A549 (cell line): ENCODE data around the gene IGF1R. TPM values are rescaled to one million over a fixed set of nuclear protein-coding genes. Genes with fewer than 3 reads are reported as not detected.
A peak's percentile ranks its signal among the peaks of the same experiment; 100 is the strongest.

Source experiments
- ATAC-seq, 2 experiments: fragments of 200-7000 bp in 1 of 2; fragments of >200 bp in 1 of 2; cut with Nextera tagmentation in 1 of 2; cut with Tn5 transposase in 1 of 2; 3 replicates each; pipeline versions ENCODE4 v1.8.0 to v1.9.1; 2018 to 2020; ENCODE audit warnings: mild to moderate bottlenecking in 1 of 2, moderate library complexity in 1 of 2
- CTCF ChIA-PET: fragments of 300-600 bp; sonication (Branson Sonifier 250); formaldehyde crosslinking; extraction: SDS; loops from one replicate; lab custom pipeline; 2021; ENCODE audit warnings: antibody characterized with exemption, inconsistent platforms; lab: Yijun Ruan, JAX
- POLR2A ChIA-PET: fragments of 350-600 bp; formaldehyde crosslinking; extraction: SDS; loops from one replicate; lab custom pipeline; 2021; ENCODE audit warnings: antibody characterized with exemption, inconsistent platforms; lab: Yijun Ruan, JAX
- DNase-seq, 2 experiments: peaks; one replicate each; pipeline versions ENCODE4 v3.0.0 to v3.0.0-alpha.2; 2011 to 2016; ENCODE audit warnings: low read depth in 1 of 2, low spot score in 1 of 2
- FAIRE-seq: peaks from 2 replicates; lab custom pipeline; 2011; peaks lifted over from hg19 to GRCh38; lab: Jason Lieb, UNC
- H3K27ac ChIP-seq, 2 experiments: fragments of >200 bp; sonication (Bioruptor Twin); formaldehyde crosslinking; 3 replicates each; pipeline ENCODE4 v1.5.1; 2016 to 2017
- H3K4me1 ChIP-seq: fragments of >200 bp; sonication (Bioruptor Twin); formaldehyde crosslinking; 3 replicates; pipeline ENCODE4 v1.6.1; 2016
- H3K4me2 ChIP-seq: fragments of >200 bp; sonication (Bioruptor Twin); formaldehyde crosslinking; 3 replicates; pipeline ENCODE4 v1.6.1; 2016
- H3K4me3 ChIP-seq: fragments of >200 bp; sonication (Bioruptor Twin); formaldehyde crosslinking; 3 replicates; pipeline ENCODE4 v1.5.1; 2016
- H3K9me3 ChIP-seq: fragments of >200 bp; sonication (Bioruptor Twin); formaldehyde crosslinking; 3 replicates; pipeline ENCODE4 v1.6.1; 2016
- CHD2 ChIP-seq: fragments of 150-350 bp; IDR thresholded peaks from 2 replicates; pipeline ENCODE4 v1.6.1; 2014; ENCODE audit warnings: low read length; ENCODE audit not compliant: partially characterized antibody
- CHD4 ChIP-seq: fragments of 200-600 bp; sonication (generic); IDR thresholded peaks from 2 replicates; pipeline ENCODE4 v1.6.1; 2016; ENCODE audit warnings: antibody characterized with exemption, mild to moderate bottlenecking, borderline replicate concordance
- EHMT2 ChIP-seq: fragments of 200-600 bp; sonication (generic); IDR thresholded peaks from 2 replicates; pipeline ENCODE4 v1.6.1; 2016; ENCODE audit warnings: antibody characterized with exemption, low read depth, mild to moderate bottlenecking, moderate library complexity
- FOSB ChIP-seq: fragments of 250-450 bp; sonication (Bioruptor Pico); IDR thresholded peaks from 2 replicates; pipeline ENCODE4 v1.5.0; 2020; ENCODE audit warnings: mild to moderate bottlenecking, moderate library complexity
- GATA3 ChIP-seq: IDR thresholded peaks from 2 replicates; pipeline ENCODE4 v1.6.1; 2012; ENCODE audit warnings: borderline replicate concordance
- HEYL ChIP-seq: fragments of 250-450 bp; sonication (Bioruptor Pico); IDR thresholded peaks from 2 replicates; pipeline ENCODE4 v1.8.0; 2021; ENCODE audit warnings: mild to moderate bottlenecking, moderate library complexity
- MAFK ChIP-seq: fragments of 450-650 bp; IDR thresholded peaks from 2 replicates; pipeline ENCODE4 v1.6.1; 2014; ENCODE audit not compliant: partially characterized antibody
- MAX ChIP-seq: IDR thresholded peaks from 2 replicates; pipeline ENCODE4 v1.6.1; 2012
- NR3C1 ChIP-seq: fragments of >200 bp; sonication (Bioruptor Twin); formaldehyde crosslinking; IDR thresholded peaks from 3 replicates; pipeline ENCODE4 v1.6.1; 2017
- PHF8 ChIP-seq: fragments of 200-600 bp; sonication (generic); IDR thresholded peaks from 2 replicates; pipeline ENCODE4 v1.6.1; 2016; ENCODE audit warnings: low read depth, mild to moderate bottlenecking, antibody characterized with exemption, moderate library complexity, borderline replicate concordance
- RAD21 ChIP-seq, 2 experiments: fragments of >200 bp in 1 of 2; sonication (Bioruptor Twin) in 1 of 2; formaldehyde crosslinking in 1 of 2; IDR thresholded peaks in 1 of 2; conservative IDR thresholded peaks in 1 of 2; 2 replicates in 1 of 2; 3 replicates in 1 of 2; pipeline ENCODE4 v1.6.1; 2012 to 2018; ENCODE audit warnings: inconsistent platforms in 1 of 2
- SMC3 ChIP-seq: fragments of >200 bp; sonication (Bioruptor Twin); formaldehyde crosslinking; IDR thresholded peaks from 3 replicates; pipeline ENCODE4 v1.6.1; 2018; ENCODE audit warnings: inconsistent platforms
- ZFP36 ChIP-seq: fragments of 450-650 bp; IDR thresholded peaks from 2 replicates; pipeline ENCODE4 v1.6.1; 2014; ENCODE audit warnings: borderline replicate concordance; ENCODE audit not compliant: partially characterized antibody
- WGBS: methylation state at CpG from one replicate; pipeline ENCODE4 v1.1.6; 2017; ENCODE audit errors: missing lambda C conversion rate; 5-methylcytosine and 5-hydroxymethylcytosine counted together
- polyA plus RNA-seq, 4 experiments: library from polyadenylated mRNA; depleted of rRNA in 3 of 4; stranded (reverse); fragments of >200 nt; fragmentation: RNase III in 1 of 4; extraction: RNeasy Plus Mini Kit Qiagen cat#74134 plus additional on column Dnase treatment in 1 of 4; gene quantifications; 2 replicates in 3 of 4; 3 replicates in 1 of 4; pipeline ENCODE4 v1.2.3, GENCODE V29; 2011 to 2017
- TF ChIP-seq, protein P1 (sequence below): fragments of >200 bp; sonication (Bioruptor Twin); formaldehyde crosslinking; IDR thresholded peaks from 3 replicates; pipeline ENCODE4 v1.5.1; 2016
- TF ChIP-seq, protein P2 (sequence below): fragments of 200-600 bp; sonication (generic); IDR thresholded peaks from 2 replicates; pipeline ENCODE4 v1.6.1; 2016; ENCODE audit warnings: antibody characterized with exemption, mild to moderate bottlenecking, moderate library complexity

The IGF1R gene
- polyA plus RNA-seq, 2 of the 4 experiments (the other 2 are of a cell fraction): 42.6 to 69.5 TPM

DNA sequence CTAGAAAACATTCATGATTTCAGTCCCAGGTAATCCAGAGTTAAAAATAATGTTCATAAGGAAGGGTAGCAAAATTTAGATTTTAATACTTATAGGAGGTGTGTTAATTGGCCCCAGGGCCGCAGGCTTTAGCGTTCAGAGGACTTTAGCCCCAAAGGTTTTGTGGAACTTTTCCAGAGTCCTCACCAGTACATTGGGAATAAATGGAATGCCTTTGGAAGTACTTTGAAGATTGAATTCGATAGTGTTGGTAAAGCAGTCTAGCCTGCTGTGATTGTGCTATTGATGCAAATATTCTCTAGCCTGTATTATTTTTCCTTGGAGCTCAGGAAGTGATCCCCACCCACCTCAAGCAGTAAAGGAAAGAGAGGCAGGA lies 137.1 kb downstream of the IGF1R start:
- CTCF ChIA-PET: interaction anchor here (1.0 kb wide), 1 partner anchor 21 kb away, joined by 3 read pairs; no protein-coding TSS in a partner anchor
- TF ChIP-seq PHF8 (no peak), HEYL (CRISPR knock-in tag) (no peak), MAX (no peak), NR3C1 (no peak), EHMT2 (no peak)
- TF ChIP-seq, protein P1, sequence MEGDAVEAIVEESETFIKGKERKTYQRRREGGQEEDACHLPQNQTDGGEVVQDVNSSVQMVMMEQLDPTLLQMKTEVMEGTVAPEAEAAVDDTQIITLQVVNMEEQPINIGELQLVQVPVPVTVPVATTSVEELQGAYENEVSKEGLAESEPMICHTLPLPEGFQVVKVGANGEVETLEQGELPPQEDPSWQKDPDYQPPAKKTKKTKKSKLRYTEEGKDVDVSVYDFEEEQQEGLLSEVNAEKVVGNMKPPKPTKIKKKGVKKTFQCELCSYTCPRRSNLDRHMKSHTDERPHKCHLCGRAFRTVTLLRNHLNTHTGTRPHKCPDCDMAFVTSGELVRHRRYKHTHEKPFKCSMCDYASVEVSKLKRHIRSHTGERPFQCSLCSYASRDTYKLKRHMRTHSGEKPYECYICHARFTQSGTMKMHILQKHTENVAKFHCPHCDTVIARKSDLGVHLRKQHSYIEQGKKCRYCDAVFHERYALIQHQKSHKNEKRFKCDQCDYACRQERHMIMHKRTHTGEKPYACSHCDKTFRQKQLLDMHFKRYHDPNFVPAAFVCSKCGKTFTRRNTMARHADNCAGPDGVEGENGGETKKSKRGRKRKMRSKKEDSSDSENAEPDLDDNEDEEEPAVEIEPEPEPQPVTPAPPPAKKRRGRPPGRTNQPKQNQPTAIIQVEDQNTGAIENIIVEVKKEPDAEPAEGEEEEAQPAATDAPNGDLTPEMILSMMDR: no peak
- peak overlapping the region; percentile 64 to 82 for H3K27ac ChIP-seq
- no peaks in the 10 kb centered on the region for H3K9me3 ChIP-seq
- FAIRE-seq (no peak), ATAC-seq (no peak), DNase-seq (no peak)
- H3K4me2 ChIP-seq: peak overlapping the region; percentile 61
- H3K4me1 ChIP-seq: peaks cover 100% of the 10 kb centered on the region
- WGBS: 49% methylated on average over 3 of the region's 3 CpGs
- POLR2A ChIA-PET: no interaction called here
- no peak overlapping the region for H3K4me3 ChIP-seq

DNA sequence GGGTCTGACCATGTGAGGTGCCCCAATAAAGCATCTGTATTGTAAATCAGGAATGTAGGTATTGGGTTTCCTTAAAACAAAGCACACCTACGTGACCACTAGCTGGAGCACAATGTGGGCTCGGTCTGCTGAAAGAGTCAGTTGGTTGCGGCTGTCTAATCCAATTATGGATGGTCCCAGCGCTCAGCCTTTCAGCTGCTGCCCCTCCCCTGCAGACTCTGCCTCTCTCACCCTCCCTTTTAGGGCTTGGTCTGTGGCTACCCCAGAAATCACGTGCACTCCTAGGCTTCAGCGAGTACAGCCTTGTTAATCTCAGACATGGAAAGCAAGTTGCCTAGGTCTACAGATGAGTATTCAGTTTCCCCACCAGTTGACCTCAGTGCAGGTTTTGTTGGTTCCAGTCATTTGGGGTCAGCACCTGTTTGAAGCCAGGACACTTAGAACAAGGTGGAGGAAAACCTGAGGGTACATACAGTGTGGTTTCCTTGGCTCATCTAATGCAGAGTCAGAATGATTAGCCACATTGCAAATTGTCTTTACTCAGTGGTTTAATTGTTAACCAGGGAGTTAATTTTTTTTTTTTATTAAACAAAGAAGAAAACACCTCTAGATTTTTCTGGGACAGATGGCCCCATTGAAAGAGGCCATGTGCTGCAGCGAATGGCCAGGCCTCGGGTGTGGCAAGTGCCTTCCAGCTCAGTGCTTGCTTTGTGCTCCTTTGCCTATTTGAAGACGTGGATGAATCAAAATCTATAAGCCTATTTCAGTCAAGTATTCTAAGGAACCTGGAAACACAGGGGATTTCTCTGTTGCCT lies 137.7 kb downstream of the IGF1R start:
- DNase-seq (peak in 1 of 2 experiments; percentile 50), ATAC-seq (peak in 1 of 2 experiments; percentile 39; a peak in 3 of 6 replicates), FAIRE-seq (peak; percentile 54)
- no peak overlapping the region for H3K4me3 ChIP-seq
- TF ChIP-seq MAX (peak; percentile 62), CHD4 (no peak)
- peaks cover 100% of the 10 kb centered on the region for H3K4me1 ChIP-seq
- POLR2A ChIA-PET: no interaction called here
- CTCF ChIA-PET: interaction anchor here (0.9 to 1.5 kb wide), 4 partner anchors 8 to 73 kb away, joined by 3 read pairs; no protein-coding TSS in a partner anchor
- peak overlapping the region; percentile 61 for H3K4me2 ChIP-seq
- H3K9me3 ChIP-seq: no peaks in the 10 kb centered on the region
- 38% methylated on average over 9 of the region's 9 CpGs for WGBS
- H3K27ac ChIP-seq: peak overlapping the region; percentile 64 to 82

DNA sequence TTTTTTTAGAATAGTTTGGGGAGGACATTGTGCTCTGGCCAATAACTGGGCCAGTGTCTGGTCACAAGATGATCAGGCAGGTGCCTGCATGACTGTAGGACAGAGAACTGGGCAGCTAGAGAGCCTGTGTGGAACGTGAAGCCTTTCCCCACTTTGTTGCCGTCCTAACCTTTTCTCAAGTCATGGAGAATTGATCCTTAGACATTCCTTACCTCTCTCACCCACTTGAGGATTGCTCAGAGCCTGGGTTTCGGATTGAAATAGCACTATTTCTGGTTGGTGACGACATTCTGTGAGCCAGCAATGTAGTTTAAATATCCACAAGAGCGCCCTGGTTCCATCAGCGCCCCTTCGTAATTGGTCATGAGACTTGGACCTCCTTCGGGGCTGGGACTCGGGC lies 138.4 kb downstream of the IGF1R start:
- H3K4me1 ChIP-seq: peaks cover 100% of the 10 kb centered on the region

DNA sequence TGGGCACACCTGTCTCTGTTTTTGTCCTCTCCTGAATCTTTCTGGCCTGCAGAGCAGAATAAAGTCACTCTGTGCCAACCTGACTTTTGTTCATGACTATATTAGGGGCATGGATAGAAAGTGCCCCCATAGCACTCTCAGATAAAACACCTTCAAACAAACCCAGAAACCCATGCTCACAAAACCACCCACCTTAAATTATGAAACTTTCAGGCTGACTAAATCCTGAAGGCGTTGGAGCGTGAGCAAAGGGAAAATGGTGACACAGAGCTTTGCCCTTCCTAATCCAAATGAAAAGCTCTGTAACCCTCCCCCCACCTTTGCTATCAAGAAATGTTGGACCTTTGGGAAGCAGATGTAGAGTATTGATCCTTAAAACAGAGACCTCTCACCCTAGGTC lies 138.9 kb downstream of the IGF1R start:
- ATAC-seq (no peak), DNase-seq (no peak), FAIRE-seq (no peak)
- H3K9me3 ChIP-seq: no peaks in the 10 kb centered on the region
- WGBS: 84% methylated on average over 2 of the region's 2 CpGs
- POLR2A ChIA-PET: no interaction called here
- H3K27ac ChIP-seq: peak overlapping the region; percentile 64 to 82
- TF ChIP-seq CHD2 (no peak), RAD21 (conservative IDR thresholded peaks at IDR 0.05 in 1 of 2, IDR thresholded peaks at IDR 0.05 in 1 of 2) (no peak), MAFK (no peak), ZFP36 (no peak), SMC3 (no peak)
- TF ChIP-seq, protein P1: no peak
- TF ChIP-seq, protein P2, sequence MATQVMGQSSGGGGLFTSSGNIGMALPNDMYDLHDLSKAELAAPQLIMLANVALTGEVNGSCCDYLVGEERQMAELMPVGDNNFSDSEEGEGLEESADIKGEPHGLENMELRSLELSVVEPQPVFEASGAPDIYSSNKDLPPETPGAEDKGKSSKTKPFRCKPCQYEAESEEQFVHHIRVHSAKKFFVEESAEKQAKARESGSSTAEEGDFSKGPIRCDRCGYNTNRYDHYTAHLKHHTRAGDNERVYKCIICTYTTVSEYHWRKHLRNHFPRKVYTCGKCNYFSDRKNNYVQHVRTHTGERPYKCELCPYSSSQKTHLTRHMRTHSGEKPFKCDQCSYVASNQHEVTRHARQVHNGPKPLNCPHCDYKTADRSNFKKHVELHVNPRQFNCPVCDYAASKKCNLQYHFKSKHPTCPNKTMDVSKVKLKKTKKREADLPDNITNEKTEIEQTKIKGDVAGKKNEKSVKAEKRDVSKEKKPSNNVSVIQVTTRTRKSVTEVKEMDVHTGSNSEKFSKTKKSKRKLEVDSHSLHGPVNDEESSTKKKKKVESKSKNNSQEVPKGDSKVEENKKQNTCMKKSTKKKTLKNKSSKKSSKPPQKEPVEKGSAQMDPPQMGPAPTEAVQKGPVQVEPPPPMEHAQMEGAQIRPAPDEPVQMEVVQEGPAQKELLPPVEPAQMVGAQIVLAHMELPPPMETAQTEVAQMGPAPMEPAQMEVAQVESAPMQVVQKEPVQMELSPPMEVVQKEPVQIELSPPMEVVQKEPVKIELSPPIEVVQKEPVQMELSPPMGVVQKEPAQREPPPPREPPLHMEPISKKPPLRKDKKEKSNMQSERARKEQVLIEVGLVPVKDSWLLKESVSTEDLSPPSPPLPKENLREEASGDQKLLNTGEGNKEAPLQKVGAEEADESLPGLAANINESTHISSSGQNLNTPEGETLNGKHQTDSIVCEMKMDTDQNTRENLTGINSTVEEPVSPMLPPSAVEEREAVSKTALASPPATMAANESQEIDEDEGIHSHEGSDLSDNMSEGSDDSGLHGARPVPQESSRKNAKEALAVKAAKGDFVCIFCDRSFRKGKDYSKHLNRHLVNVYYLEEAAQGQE: 0 out of 2 replicates have a peak, but pooled peaks have one; percentile 35
- CTCF ChIA-PET: interaction anchor here (0.9 to 1.5 kb wide), 6 partner anchors 9 to 289 kb away, joined by 3 to 4 read pairs (median 3); no protein-coding TSS in a partner anchor
- peak overlapping the region; percentile 61 for H3K4me2 ChIP-seq
- no peak overlapping the region for H3K4me3 ChIP-seq
- peaks cover 100% of the 10 kb centered on the region for H3K4me1 ChIP-seq

More for the DNA sequence above, 138.4 kb downstream of the IGF1R start:
- Histone ChIP-seq H3K4me3 (no peak overlapping the region), H3K27ac (peak overlapping the region; percentile 64 to 82), H3K4me2 (peak overlapping the region; percentile 61)
- FAIRE-seq: peak; percentile 23
- CTCF ChIA-PET: interaction anchor here (0.9 to 1.5 kb wide), 6 partner anchors 9 to 290 kb away, joined by 3 read pairs; no protein-coding TSS in a partner anchor
- POLR2A ChIA-PET: no interaction called here
- DNase-seq: no peak
- WGBS: 87% methylated on average over 9 of the region's 9 CpGs
- peak in 1 of 2 experiments; percentile 12; a peak in 2 of 6 replicates for ATAC-seq
- 0 out of 2 replicates have a peak, but pooled peaks have one; percentile 50 for TF ChIP-seq FOSB
- TF ChIP-seq GATA3: no peak
- TF ChIP-seq, all 56 proteins: peak for 1
- H3K9me3 ChIP-seq: no peaks in the 10 kb centered on the region
